H1 (cell line): ENCODE data around the gene ZBTB43. TPM values are rescaled to one million over a fixed set of nuclear protein-coding genes. Genes with fewer than 3 reads are reported as not detected.

ENCODE experiments used
- CTCF ChIA-PET: fragments of 300-600 bp; sonication (Branson Sonifier 250); formaldehyde crosslinking; loops from one replicate; lab custom pipeline; 2021; ENCODE audit not compliant: partially characterized antibody; lab: Charles Lee
- POLR2A ChIA-PET: fragments of 300-600 bp; sonication (Branson Sonifier 250); formaldehyde crosslinking; loops from one replicate; lab custom pipeline; 2021; ENCODE audit warnings: inconsistent platforms; ENCODE audit not compliant: partially characterized antibody; lab: Charles Lee
- DNase-seq, 2 experiments: peaks; one replicate each; pipeline versions ENCODE4 v3.0.0 to v3.0.0-alpha.2; 2010 to 2022; ENCODE audit warnings: low spot score in 2 of 2, low read depth in 1 of 2, mixed read lengths in 1 of 2
- FAIRE-seq: peaks from 2 replicates; lab custom pipeline; 2011; peaks lifted over from hg19 to GRCh38; lab: Jason Lieb, UNC
- H2AFZ ChIP-seq: 2 replicates; pipeline ENCODE4 v1.8.1; 2012; ENCODE audit warnings: low read length, inconsistent platforms
- H2AK5ac ChIP-seq: 2 replicates; pipeline ENCODE4 v1.6.1; 2013; ENCODE audit warnings: low read depth, low read length
- H2BK120ac ChIP-seq: replicated peaks from 2 replicates; pipeline ENCODE3; 2013; ENCODE audit warnings: low read depth, low read length, inconsistent platforms
- H2BK12ac ChIP-seq: 2 replicates; pipeline ENCODE4 v1.6.1; 2013; ENCODE audit warnings: low read depth, low read length
- H2BK15ac ChIP-seq: 2 replicates; pipeline ENCODE4 v1.6.1; 2013; ENCODE audit warnings: low read length
- H2BK20ac ChIP-seq: 2 replicates; pipeline ENCODE4 v1.6.1; 2013; ENCODE audit warnings: low read length
- H2BK5ac ChIP-seq: 2 replicates; pipeline ENCODE4 v1.6.1; 2013; ENCODE audit warnings: low read depth, low read length
- H3K14ac ChIP-seq: 2 replicates; pipeline ENCODE4 v1.6.1; 2013; ENCODE audit warnings: inconsistent platforms; ENCODE audit not compliant: insufficient read length
- H3K18ac ChIP-seq: 2 replicates; pipeline ENCODE4 v1.6.1; 2013; ENCODE audit warnings: low read length; ENCODE audit errors: extremely low read depth
- H3K23ac ChIP-seq: 2 replicates; pipeline ENCODE4 v1.6.1; 2013; ENCODE audit warnings: inconsistent platforms; ENCODE audit not compliant: insufficient read length
- H3K23me2 ChIP-seq: 2 replicates; pipeline ENCODE4 v1.6.1; 2013; ENCODE audit warnings: low read depth, low read length
- H3K27ac ChIP-seq: 2 replicates; pipeline ENCODE4 v1.6.1; 2011; ENCODE audit warnings: low read depth, low read length, inconsistent platforms
- H3K27me3 ChIP-seq, 4 experiments: replicated peaks in 1 of 4; 1 replicate in 1 of 4; 2 replicates in 3 of 4; pipeline versions ENCODE4 v1.6.1 to v1.8.1; 2011 to 2013; ENCODE audit warnings: low read length in 3 of 4, mild to moderate bottlenecking in 3 of 4, inconsistent platforms in 2 of 4, mixed read lengths in 2 of 4, moderate library complexity in 1 of 4; ENCODE audit not compliant: control insufficient read depth in 3 of 4, insufficient read depth in 3 of 4; ENCODE audit errors: extremely low read depth in 1 of 4
- H3K36me3 ChIP-seq, 4 experiments: 2 replicates each; pipeline versions ENCODE4 v1.6.1 to v1.8.1; 2011 to 2013; ENCODE audit warnings: mild to moderate bottlenecking in 4 of 4, low read length in 3 of 4, moderate library complexity in 2 of 4, control low read depth in 1 of 4, inconsistent platforms in 1 of 4; ENCODE audit not compliant: insufficient read depth in 4 of 4, control insufficient read depth in 2 of 4
- H3K4ac ChIP-seq: replicated peaks from 2 replicates; pipeline ENCODE3; 2013; ENCODE audit warnings: low read length, low read depth, mixed read lengths, inconsistent platforms; ENCODE audit not compliant: insufficient read length
- H3K4me1 ChIP-seq, 4 experiments: replicated peaks in 1 of 4; 1 replicate in 1 of 4; 2 replicates in 3 of 4; pipeline versions ENCODE4 v1.6.1 to v1.8.1; 2011 to 2013; ENCODE audit warnings: low read length in 3 of 4, inconsistent platforms in 2 of 4, mixed read lengths in 1 of 4; ENCODE audit not compliant: insufficient read depth in 4 of 4, control insufficient read depth in 3 of 4
- H3K4me2 ChIP-seq, 2 experiments: 2 replicates each; pipeline versions ENCODE4 v1.6.1 to v1.8.1; 2011 to 2013; ENCODE audit warnings: low read depth in 2 of 2, low read length in 2 of 2, control low read depth in 1 of 2, inconsistent platforms in 1 of 2, mild to moderate bottlenecking in 1 of 2; ENCODE audit not compliant: insufficient read depth in 1 of 2
- H3K4me3 ChIP-seq, 4 experiments: fragments of 200-600, 300-600 bp in 1 of 4; sonication (generic), shearing (Covaris generic), sonication (Bioruptor Twin) in 1 of 4; 2 replicates each; pipeline versions ENCODE4 v1.5.1 to v1.8.1; 2011 to 2016; ENCODE audit warnings: low read length in 4 of 4, low read depth in 3 of 4, control low read depth in 2 of 4, inconsistent platforms in 2 of 4, mild to moderate bottlenecking in 2 of 4, mixed read lengths in 1 of 4, moderate library complexity in 1 of 4; ENCODE audit not compliant: insufficient read depth in 2 of 4; ENCODE audit errors: extremely low read depth in 1 of 4
- H3K56ac ChIP-seq: replicated peaks from 2 replicates; pipeline ENCODE3; 2013; ENCODE audit warnings: low read depth, mild to moderate bottlenecking, mixed read lengths, low read length, inconsistent platforms; ENCODE audit not compliant: insufficient read length
- H3K79me1 ChIP-seq: 2 replicates; pipeline ENCODE4 v1.6.1; 2013; ENCODE audit warnings: low read depth, low read length, control low read depth
- H3K79me2 ChIP-seq, 2 experiments: 2 replicates each; pipeline versions ENCODE4 v1.6.1 to v1.8.1; 2012 to 2013; ENCODE audit warnings: low read length in 2 of 2, mild to moderate bottlenecking in 2 of 2, inconsistent platforms in 1 of 2; ENCODE audit not compliant: insufficient read depth in 2 of 2, control insufficient read depth in 1 of 2
- H3K9ac ChIP-seq, 4 experiments: replicated peaks in 1 of 4; 1 replicate in 1 of 4; 2 replicates in 3 of 4; pipeline versions ENCODE4 v1.6.1 to v1.8.1; 2011 to 2013; ENCODE audit warnings: low read depth in 3 of 4, low read length in 3 of 4, control low read depth in 2 of 4, mild to moderate bottlenecking in 2 of 4, moderate library complexity in 2 of 4, inconsistent platforms in 1 of 4; ENCODE audit errors: extremely low read depth in 1 of 4
- H3K9me3 ChIP-seq, 2 experiments: 2 replicates each; pipeline versions ENCODE4 v1.6.1 to v1.8.1; 2012 to 2013; ENCODE audit warnings: mild to moderate bottlenecking in 2 of 2, moderate library complexity in 2 of 2, control low read depth in 1 of 2, inconsistent platforms in 1 of 2, low read depth in 1 of 2, low read length in 1 of 2, mixed read lengths in 1 of 2; ENCODE audit not compliant: insufficient read depth in 2 of 2
- H4K20me1 ChIP-seq, 2 experiments: replicated peaks in 1 of 2; 2 replicates each; pipeline versions ENCODE3 to v1.8.1; 2011 to 2013; ENCODE audit warnings: inconsistent platforms in 2 of 2, low read length in 2 of 2, mild to moderate bottlenecking in 1 of 2; ENCODE audit not compliant: insufficient read depth in 2 of 2, control insufficient read depth in 1 of 2
- H4K5ac ChIP-seq: 2 replicates; pipeline ENCODE4 v1.6.1; 2013; ENCODE audit warnings: low read length, low read depth, mixed read lengths, inconsistent platforms; ENCODE audit not compliant: insufficient read length
- H4K8ac ChIP-seq: 2 replicates; pipeline ENCODE4 v1.8.0; 2013; ENCODE audit warnings: mild to moderate bottlenecking, moderate library complexity, low read length, inconsistent platforms; ENCODE audit not compliant: insufficient read depth; ENCODE audit errors: extremely low read depth
- H4K91ac ChIP-seq: replicated peaks from 2 replicates; pipeline ENCODE3; 2013; ENCODE audit warnings: low read length, mixed read lengths, inconsistent platforms; ENCODE audit not compliant: insufficient read length
- TEAD4 ChIP-seq: IDR thresholded peaks from 2 replicates; pipeline ENCODE4 v1.6.1; 2012; ENCODE audit warnings: low read depth, low read length, inconsistent platforms, mixed read lengths
- WGBS, 2 experiments: shearing (Covaris generic) in 1 of 2; methylation state at CpG; one replicate each; pipeline versions ENCODE4 v1.1.6 to v1.1.7; 2013 to 2015; ENCODE audit warnings: low lambda C conversion rate in 2 of 2, mixed read lengths in 2 of 2, inconsistent platforms in 1 of 2, low coverage in 1 of 2, missing lambda C conversion rate in 1 of 2; ENCODE audit not compliant: insufficient replicate concordance in 2 of 2, insufficient coverage in 1 of 2, insufficient read length in 1 of 2; ENCODE audit errors: extremely low coverage in 1 of 2, missing lambda C conversion rate in 1 of 2; 5-methylcytosine and 5-hydroxymethylcytosine counted together
- polyA plus RNA-seq, 7 experiments: library from polyadenylated mRNA; depleted of rRNA in 3 of 7; stranded (reverse) in 5 of 7; unstranded in 2 of 7; fragments of >200 nt in 5 of 7; fragments of 200-250 nt in 2 of 7; gene quantifications; 1 replicate in 5 of 7; 2 replicates in 1 of 7; 4 replicates in 1 of 7; pipeline versions ENCODE4 v1.2.1 to v1.2.3, GENCODE V29; 2011 to 2013; ENCODE audit warnings: missing spikeins in 2 of 7, mixed read lengths in 2 of 7
- total RNA-seq: library from RNA; stranded (reverse); fragmentation: NEBNext Ultra II Directional; extraction: Animal tissue kit (Norgen Biotek cat#: 25700); gene quantifications from 2 replicates; pipeline ENCODE4 v1.2.1, GENCODE V29; 2021

Gene ZBTB43
- total and polyA plus RNA-seq, 2 of the 8 experiments (the other 6 are each of a cell fraction or from before 2014, with no cell fraction given) = 4.1 to 16.7 TPM

DNA sequence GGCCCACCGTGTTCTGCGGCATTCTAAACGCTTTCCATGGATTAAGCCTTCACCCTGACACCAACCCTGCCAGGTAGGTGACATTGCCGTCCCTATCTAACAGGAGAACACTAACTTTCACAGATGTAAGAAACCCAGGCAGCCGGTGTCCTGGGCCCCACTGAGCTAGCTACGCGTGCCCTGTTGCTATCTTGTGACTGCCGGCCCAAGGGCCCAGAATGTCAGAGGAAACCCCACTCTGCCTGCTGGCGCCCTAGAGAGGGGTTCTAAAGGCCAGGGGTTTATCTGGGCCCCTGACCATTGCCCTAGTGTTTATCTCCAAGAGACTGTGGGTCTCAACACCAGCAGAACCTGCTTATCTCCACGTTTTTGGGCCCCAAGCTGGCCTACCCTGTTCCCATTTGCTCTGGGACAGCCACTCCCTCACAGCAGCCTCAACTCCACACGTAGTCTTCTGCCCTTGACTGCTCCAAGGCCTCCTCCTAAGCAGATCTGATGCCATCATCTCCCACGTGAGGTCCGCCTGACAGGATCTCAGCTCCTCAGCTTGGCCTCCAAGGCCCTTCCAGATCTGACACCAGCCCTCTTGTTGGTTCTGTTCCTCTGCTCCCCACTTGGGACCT, 37.5 kb downstream of the ZBTB43 start:
- H2BK12ac ChIP-seq = no peak overlapping the region
- peaks cover 2% of the 10 kb centered on the region; the same call in 1 of the 2 replicates for H3K79me1 ChIP-seq
- H2AK5ac ChIP-seq = no peak overlapping the region
- H3K23me2 ChIP-seq = no peaks in the 10 kb centered on the region
- H3K4ac ChIP-seq = no peak overlapping the region
- FAIRE-seq (no peak), DNase-seq (no peak)
- ChIA-PET CTCF (interaction anchor here (1.8 kb wide), 1 partner anchor 9 kb away, joined by 5 read pairs; no protein-coding TSS in a partner anchor), POLR2A (interaction anchor here (0.6 to 1.1 kb wide), 2 partner anchors 9 to 55 kb away, joined by 3 to 4 read pairs; no protein-coding TSS in a partner anchor)
- H2BK120ac ChIP-seq = no peak overlapping the region
- 90% methylated on average over 13 of the region's 13 CpGs; no CpG with 5 or more reads in 1 of the 2 experiments for WGBS, 2 experiments
- H3K27me3 ChIP-seq = no peaks in the 10 kb centered on the region
- no peak overlapping the region for H3K18ac ChIP-seq
- no peaks in the 10 kb centered on the region for H3K4me1 ChIP-seq
- H4K8ac ChIP-seq = no peak overlapping the region
- no peaks in the 10 kb centered on the region for H3K9me3 ChIP-seq
- no peak overlapping the region for H2BK15ac ChIP-seq
- no peak overlapping the region for H3K4me3 ChIP-seq
- no peak overlapping the region for H4K5ac ChIP-seq
- no peak overlapping the region for H4K91ac ChIP-seq
- no peak overlapping the region; a peak in 2 of 7 replicates for H3K9ac ChIP-seq
- no peak overlapping the region for H3K56ac ChIP-seq
- TF ChIP-seq TEAD4 = no peak
- H3K23ac ChIP-seq = no peak overlapping the region
- peaks cover 0 to 4% of the 10 kb centered on the region in 2 experiments for H4K20me1 ChIP-seq
- no peak overlapping the region for H2BK20ac ChIP-seq
- no peak overlapping the region for H3K14ac ChIP-seq
- H2BK5ac ChIP-seq = no peak overlapping the region
- no peak overlapping the region for H3K27ac ChIP-seq
- H3K4me2 ChIP-seq = no peak overlapping the region
- H2AFZ ChIP-seq = no peak overlapping the region
- no peaks in the 10 kb centered on the region for H3K79me2 ChIP-seq
- H3K36me3 ChIP-seq = no peaks in the 10 kb centered on the region
